ENCODE data around the gene FSIP2.
"Not testable (repeated sequence)": the region's sequence is repeated elsewhere in the genome, so short reads cannot be mapped to it uniquely, and the experiment has no call there.

FSIP2 gene

GRCh38 chr2:185806783-185807182 lies 68.2 kb downstream of the FSIP2 start:
- in situ Hi-C loops (cut with HindIII; ENCODE audit: low sequenced_read_pairs): no loop called here

- in situ Hi-C loops (cut with HindIII; ENCODE audit: low sequenced_read_pairs): no loop called here
Observed at GRCh38 chr2:185807351-185807750, 68.7 kb downstream of the FSIP2 start.

- in situ Hi-C loops (cut with HindIII; ENCODE audit: low sequenced_read_pairs): no loop called here
Observed at GRCh38 chr2:185811580-185811979, 73.0 kb downstream of the FSIP2 start.

GRCh38 chr2:185813707-185814106 lies 75.1 kb downstream of the FSIP2 start:
- in situ Hi-C loops (cut with HindIII; ENCODE audit: low sequenced_read_pairs): no loop called here

- in situ Hi-C loops (cut with HindIII; ENCODE audit: low sequenced_read_pairs): no loop called here
Observed at GRCh38 chr2:185817991-185818390, 79.4 kb downstream of the FSIP2 start.

- in situ Hi-C loops (cut with HindIII; ENCODE audit: low sequenced_read_pairs): no loop called here
Observed at GRCh38 chr2:185821467-185821866, 82.9 kb downstream of the FSIP2 start.

GRCh38 chr2:185823773-185824172 lies 85.2 kb downstream of the FSIP2 start:
- in situ Hi-C loops (cut with HindIII; ENCODE audit: low sequenced_read_pairs): no loop called here

GRCh38 chr2:185825557-185825956 lies 87.0 kb downstream of the FSIP2 start:
- in situ Hi-C loops (cut with HindIII; ENCODE audit: low sequenced_read_pairs): no loop called here

GRCh38 chr2:185828326-185828725 lies 89.7 kb downstream of the FSIP2 start:
- in situ Hi-C loops (cut with HindIII; ENCODE audit: low sequenced_read_pairs): no loop called here

- in situ Hi-C loops (cut with HindIII; ENCODE audit: low sequenced_read_pairs): no loop called here
Observed at GRCh38 chr2:185833864-185834263, 95.3 kb downstream of the FSIP2 start.

- in situ Hi-C loops (cut with HindIII; ENCODE audit: low sequenced_read_pairs): no loop called here
Observed at GRCh38 chr2:185835974-185836373, 97.4 kb downstream of the FSIP2 start.

- in situ Hi-C loops (cut with HindIII; ENCODE audit: low sequenced_read_pairs): no loop called here
Observed at GRCh38 chr2:185854885-185855284, 116.3 kb downstream of the FSIP2 start.

GRCh38 chr2:185857691-185858090 lies 119.1 kb downstream of the FSIP2 start:
- in situ Hi-C loops (cut with HindIII; ENCODE audit: low sequenced_read_pairs): no loop called here

- in situ Hi-C loops (cut with HindIII; ENCODE audit: low sequenced_read_pairs): no loop called here
Observed at GRCh38 chr2:185859506-185859905, 120.9 kb downstream of the FSIP2 start.

GRCh38 chr2:185860321-185860720 lies 121.7 kb downstream of the FSIP2 start:
- in situ Hi-C loops (cut with HindIII; ENCODE audit: low sequenced_read_pairs): no loop called here

GRCh38 chr2:185862657-185863398 lies 124.2 kb downstream of the FSIP2 start:
- in situ Hi-C loops (cut with HindIII; ENCODE audit: low sequenced_read_pairs): no loop called here

- in situ Hi-C loops (cut with HindIII; ENCODE audit: low sequenced_read_pairs): not testable (repeated sequence)
Observed at GRCh38 chr2:185864468-185865260, 126.1 kb downstream of the FSIP2 start.

- in situ Hi-C loops (cut with HindIII; ENCODE audit: low sequenced_read_pairs): no loop called here
Observed at GRCh38 chr2:185875136-185875931, 136.7 kb downstream of the FSIP2 start.

- in situ Hi-C loops (cut with HindIII; ENCODE audit: low sequenced_read_pairs): no loop called here
Observed at GRCh38 chr2:185876234-185876633, 137.6 kb downstream of the FSIP2 start.

- in situ Hi-C loops (cut with HindIII; ENCODE audit: low sequenced_read_pairs): no loop called here
Observed at GRCh38 chr2:185880396-185880795, 141.8 kb downstream of the FSIP2 start.

Measured in DLD1 (cell line).